GM10266 (cell line): ENCODE data around the gene MSH4.
"Not testable (repeated sequence)": the region's sequence is repeated elsewhere in the genome, so short reads cannot be mapped to it uniquely, and the experiment has no call there.

Source experiments
- DNase-seq: peaks from one replicate; pipeline ENCODE4 v3.0.0; 2012; ENCODE audit errors: extremely low spot score
- TF ChIP-seq, protein P1 (sequence below): IDR thresholded peaks from 2 replicates; pipeline ENCODE4 v1.5.1; 2012; ENCODE audit warnings: mild to moderate bottlenecking, low read depth; ENCODE audit not compliant: control insufficient read depth, insufficient read depth; ENCODE audit errors: missing control alignments

Gene MSH4

GRCh38 chr1:75794382-75794781 is 2.3 kb upstream of the MSH4 start:
- TF ChIP-seq, protein P1, sequence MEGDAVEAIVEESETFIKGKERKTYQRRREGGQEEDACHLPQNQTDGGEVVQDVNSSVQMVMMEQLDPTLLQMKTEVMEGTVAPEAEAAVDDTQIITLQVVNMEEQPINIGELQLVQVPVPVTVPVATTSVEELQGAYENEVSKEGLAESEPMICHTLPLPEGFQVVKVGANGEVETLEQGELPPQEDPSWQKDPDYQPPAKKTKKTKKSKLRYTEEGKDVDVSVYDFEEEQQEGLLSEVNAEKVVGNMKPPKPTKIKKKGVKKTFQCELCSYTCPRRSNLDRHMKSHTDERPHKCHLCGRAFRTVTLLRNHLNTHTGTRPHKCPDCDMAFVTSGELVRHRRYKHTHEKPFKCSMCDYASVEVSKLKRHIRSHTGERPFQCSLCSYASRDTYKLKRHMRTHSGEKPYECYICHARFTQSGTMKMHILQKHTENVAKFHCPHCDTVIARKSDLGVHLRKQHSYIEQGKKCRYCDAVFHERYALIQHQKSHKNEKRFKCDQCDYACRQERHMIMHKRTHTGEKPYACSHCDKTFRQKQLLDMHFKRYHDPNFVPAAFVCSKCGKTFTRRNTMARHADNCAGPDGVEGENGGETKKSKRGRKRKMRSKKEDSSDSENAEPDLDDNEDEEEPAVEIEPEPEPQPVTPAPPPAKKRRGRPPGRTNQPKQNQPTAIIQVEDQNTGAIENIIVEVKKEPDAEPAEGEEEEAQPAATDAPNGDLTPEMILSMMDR: no peak
- DNase-seq: no peak

- no peak for DNase-seq
- TF ChIP-seq, protein P1: no peak
Observed at GRCh38 chr1:75795703-75796193, 934 bp upstream of the MSH4 start.

- TF ChIP-seq, protein P1: no peak
- no peak for DNase-seq
Observed at GRCh38 chr1:75797273-75797588, 549 bp downstream of the MSH4 start.

GRCh38 chr1:75797606-75798216 is 1.0 kb downstream of the MSH4 start:
- TF ChIP-seq, protein P1: no peak
- DNase-seq: no peak

- not testable (repeated sequence) for DNase-seq
Observed at GRCh38 chr1:75801480-75801879, 4.8 kb downstream of the MSH4 start.

- DNase-seq: no peak
- TF ChIP-seq, protein P1: no peak
Observed at GRCh38 chr1:75808921-75809320, 12.2 kb downstream of the MSH4 start.

DNA sequence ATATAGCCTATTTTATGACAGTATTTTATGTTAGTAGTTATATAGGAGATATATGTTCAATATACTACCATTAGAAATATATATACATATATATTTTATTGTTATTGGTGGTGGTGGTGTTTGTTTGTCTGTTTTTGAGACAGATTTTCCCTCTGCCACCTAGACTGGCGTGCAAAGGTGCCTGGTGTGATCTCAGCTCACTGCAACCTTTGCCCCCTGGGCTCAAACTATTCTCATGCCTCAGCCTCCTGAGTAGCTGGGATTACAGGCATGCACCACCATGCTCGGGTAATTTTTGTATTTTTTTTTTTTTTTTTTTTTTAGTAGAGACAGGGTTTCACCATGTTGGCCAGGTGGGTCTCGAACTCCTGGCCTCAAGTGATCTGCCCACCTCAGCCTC is 13.4 kb downstream of the MSH4 start:
- not testable (repeated sequence) for DNase-seq

GRCh38 chr1:75811211-75811981 is 14.7 kb downstream of the MSH4 start:
- no peak for DNase-seq
- TF ChIP-seq, protein P1: no peak
